H9 (cell line): ENCODE results near the gene TXNDC11. TPM values are rescaled to one million over a fixed set of nuclear protein-coding genes. Genes with fewer than 3 reads are reported as not detected.

ENCODE experiments used
- DNase-seq: peaks from one replicate; pipeline ENCODE4 v3.0.0-alpha.2; 2017
- H2AFZ ChIP-seq: one replicate; pipeline ENCODE4 v1.6.1; 2013; ENCODE audit warnings: mild to moderate bottlenecking, low read length, control low read depth, moderate library complexity
- H2AK5ac ChIP-seq: 2 replicates; pipeline ENCODE4 v1.6.1; 2013; ENCODE audit warnings: low read length, control low read depth, mixed read lengths; ENCODE audit not compliant: insufficient read length
- H2BK120ac ChIP-seq: one replicate; pipeline ENCODE4 v1.6.1; 2013; ENCODE audit warnings: low read depth, mild to moderate bottlenecking, low read length, control low read depth, inconsistent platforms; ENCODE audit not compliant: poor library complexity, severe bottlenecking
- H2BK12ac ChIP-seq: 2 replicates; pipeline ENCODE4 v1.6.1; 2013; ENCODE audit warnings: low read length, control low read depth, mixed read lengths, low read depth; ENCODE audit not compliant: insufficient read length
- H2BK15ac ChIP-seq: 2 replicates; pipeline ENCODE4 v1.6.1; 2013; ENCODE audit warnings: low read depth, low read length, control low read depth
- H2BK20ac ChIP-seq: one replicate; pipeline ENCODE4 v1.6.1; 2013; ENCODE audit warnings: low read depth, mild to moderate bottlenecking, low read length, control low read depth, inconsistent platforms; ENCODE audit not compliant: poor library complexity, severe bottlenecking
- H2BK5ac ChIP-seq: 2 replicates; pipeline ENCODE4 v1.6.1; 2013; ENCODE audit warnings: low read length, control low read depth, mixed read lengths; ENCODE audit not compliant: insufficient read length
- H3K14ac ChIP-seq: 2 replicates; pipeline ENCODE4 v1.6.1; 2013; ENCODE audit warnings: low read length, control low read depth; ENCODE audit not compliant: insufficient read depth
- H3K18ac ChIP-seq: 2 replicates; pipeline ENCODE4 v1.6.1; 2013; ENCODE audit warnings: low read depth, mild to moderate bottlenecking, mixed read lengths, low read length, control low read depth; ENCODE audit not compliant: insufficient read length
- H3K23ac ChIP-seq: 2 replicates; pipeline ENCODE4 v1.6.1; 2013; ENCODE audit warnings: low read length, control low read depth, mixed read lengths, low read depth; ENCODE audit not compliant: insufficient read length
- H3K23me2 ChIP-seq: 2 replicates; pipeline ENCODE4 v1.6.1; 2013; ENCODE audit warnings: low read depth, mild to moderate bottlenecking, mixed read lengths, low read length, control low read depth; ENCODE audit not compliant: insufficient read length, poor library complexity, severe bottlenecking
- H3K27ac ChIP-seq: 2 replicates; pipeline ENCODE4 v1.5.1; 2013; ENCODE audit warnings: low read length, control low read depth, mixed read lengths, low read depth; ENCODE audit not compliant: insufficient read length
- H3K27me3 ChIP-seq: 2 replicates; pipeline ENCODE4 v1.6.1; 2013; ENCODE audit warnings: low read length, control low read depth, inconsistent platforms; ENCODE audit not compliant: insufficient read depth
- H3K4ac ChIP-seq: 2 replicates; pipeline ENCODE4 v1.6.1; 2013; ENCODE audit warnings: low read depth, mild to moderate bottlenecking, control low read depth, inconsistent platforms, low read length, moderate library complexity
- H3K4me1 ChIP-seq: 2 replicates; pipeline ENCODE4 v1.6.1; 2013; ENCODE audit warnings: low read length, control low read depth, inconsistent platforms; ENCODE audit not compliant: insufficient read depth
- H3K4me2 ChIP-seq: 2 replicates; pipeline ENCODE4 v1.6.1; 2013; ENCODE audit warnings: low read length, control low read depth, mixed read lengths; ENCODE audit not compliant: insufficient read length, insufficient read depth
- H3K56ac ChIP-seq: 2 replicates; pipeline ENCODE4 v1.6.1; 2013; ENCODE audit warnings: low read depth, mild to moderate bottlenecking, mixed read lengths, low read length, control low read depth; ENCODE audit not compliant: insufficient read length
- H3K79me1 ChIP-seq: 2 replicates; pipeline ENCODE4 v1.6.1; 2013; ENCODE audit warnings: low read depth, mild to moderate bottlenecking, moderate library complexity, low read length, control low read depth, inconsistent platforms; ENCODE audit not compliant: insufficient read depth, poor library complexity, severe bottlenecking
- H3K79me2 ChIP-seq: 2 replicates; pipeline ENCODE4 v1.6.1; 2013; ENCODE audit warnings: low read length, control low read depth, inconsistent platforms; ENCODE audit not compliant: insufficient read depth
- H3K9ac ChIP-seq: 2 replicates; pipeline ENCODE4 v1.6.1; 2013; ENCODE audit warnings: low read length, control low read depth, mixed read lengths; ENCODE audit not compliant: insufficient read length; ENCODE audit errors: extremely low read depth
- H3K9me3 ChIP-seq: one replicate; pipeline ENCODE4 v1.6.1; 2013; ENCODE audit warnings: low read depth, low read length, inconsistent platforms; ENCODE audit not compliant: control insufficient read depth
- H3T11ph ChIP-seq: one replicate; pipeline ENCODE4 v1.6.1; 2013; ENCODE audit warnings: mild to moderate bottlenecking, low read length, control low read depth, inconsistent platforms
- H4K20me1 ChIP-seq: one replicate; pipeline ENCODE4 v1.6.1; 2013; ENCODE audit not compliant: control insufficient read depth, insufficient read length, insufficient read depth
- H4K5ac ChIP-seq: 2 replicates; pipeline ENCODE4 v1.6.1; 2013; ENCODE audit warnings: low read depth, mild to moderate bottlenecking, mixed read lengths, low read length, control low read depth; ENCODE audit not compliant: insufficient read length
- H4K8ac ChIP-seq: replicated peaks from 2 replicates; pipeline ENCODE4 v1.6.1; 2013; ENCODE audit warnings: low read length, control low read depth, mixed read lengths, low read depth; ENCODE audit not compliant: insufficient read length
- H4K91ac ChIP-seq: 2 replicates; pipeline ENCODE4 v1.6.1; 2013; ENCODE audit warnings: low read depth, mild to moderate bottlenecking, moderate library complexity, mixed read lengths, low read length, control low read depth; ENCODE audit not compliant: insufficient read length
- H3K27ac Mint-ChIP-seq, 3 experiments: 2 replicates in 2 of 3; 3 replicates in 1 of 3; pipeline ENCODE4 v1.8.0; 2020 to 2021; ENCODE audit warnings: mixed read lengths in 3 of 3, mild to moderate bottlenecking in 1 of 3, moderate library complexity in 1 of 3
- H3K27me3 Mint-ChIP-seq: 2 replicates; pipeline ENCODE4 v1.8.0; 2021; ENCODE audit warnings: low read depth, mild to moderate bottlenecking, moderate library complexity, mixed read lengths
- H3K36me3 Mint-ChIP-seq, 3 experiments: 2 replicates in 2 of 3; 3 replicates in 1 of 3; pipeline ENCODE4 v1.8.0; 2020 to 2021; ENCODE audit warnings: low read depth in 3 of 3, mixed read lengths in 3 of 3; ENCODE audit not compliant: insufficient read depth in 1 of 3
- H3K4me1 Mint-ChIP-seq, 2 experiments: 2 replicates each; pipeline ENCODE4 v1.8.0; 2020; ENCODE audit warnings: mixed read lengths in 2 of 2
- H3K4me3 Mint-ChIP-seq, 2 experiments: 2 replicates in 1 of 2; 3 replicates in 1 of 2; pipeline ENCODE4 v1.8.0; 2020 to 2021; ENCODE audit warnings: mild to moderate bottlenecking in 2 of 2, mixed read lengths in 2 of 2, moderate library complexity in 1 of 2
- H3K9me3 Mint-ChIP-seq, 2 experiments: 2 replicates in 1 of 2; 3 replicates in 1 of 2; pipeline ENCODE4 v1.8.0; 2020; ENCODE audit warnings: mild to moderate bottlenecking in 2 of 2, mixed read lengths in 2 of 2, moderate library complexity in 1 of 2
- WGBS: extraction: QIAGEN DNeasy Blood & Tissue Kit; methylation state at CpG from one replicate; pipeline ENCODE4 v1.1.7; 2013; ENCODE audit warnings: missing lambda C conversion rate, low lambda C conversion rate, mixed read lengths; ENCODE audit not compliant: insufficient read length; ENCODE audit errors: extremely low coverage; 5-methylcytosine and 5-hydroxymethylcytosine counted together
- total RNA-seq: library from RNA; stranded (reverse); gene quantifications from 2 replicates; pipeline ENCODE4 v1.2.1, GENCODE V29; 2021
- TF ChIP-seq, protein P1 (sequence below): fragments of 200-600 bp; sonication (generic); conservative IDR thresholded peaks from 3 replicates; pipeline ENCODE4 v1.8.0; 2021; ENCODE audit warnings: antibody characterized with exemption, mild to moderate bottlenecking

Gene TXNDC11
- total RNA-seq, 1 experiment from 2014 or later = 12.2 TPM

DNA sequence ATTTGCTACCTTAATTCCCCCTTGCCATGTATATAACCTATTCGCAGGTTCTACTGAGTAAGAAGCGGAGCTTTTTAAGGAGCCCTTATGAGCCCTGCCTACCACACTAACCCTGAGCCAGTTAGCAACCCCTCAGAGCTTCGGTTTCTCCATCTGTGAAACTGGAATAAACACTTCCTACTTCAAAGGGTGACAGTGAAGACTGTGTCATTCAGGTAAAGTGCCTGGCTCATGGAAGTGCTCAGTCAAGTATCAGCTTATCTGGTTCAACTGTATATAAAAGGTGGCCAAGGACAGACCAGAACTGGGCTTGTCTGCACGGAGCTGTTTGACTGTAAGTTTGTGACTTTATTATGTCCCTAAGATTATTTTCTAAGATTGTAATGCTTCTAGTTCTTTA is 31.0 kb downstream of the TXNDC11 start:
- Histone ChIP-seq H3K18ac (no peak overlapping the region), H2BK20ac (no peak overlapping the region), H3K23ac (no peak overlapping the region), H2AK5ac (no peak overlapping the region), H3K14ac (no peak overlapping the region), H3K4me1 (no peaks in the 10 kb centered on the region), H4K20me1 (no peaks in the 10 kb centered on the region), H3K27me3 (no peaks in the 10 kb centered on the region), H4K91ac (no peak overlapping the region), H3K4me2 (no peak overlapping the region), H2BK5ac (no peak overlapping the region), H2AFZ (no peak overlapping the region), H3K79me1 (no peaks in the 10 kb centered on the region), H4K8ac (no peak overlapping the region), H3K9ac (no peak overlapping the region), H4K5ac (no peak overlapping the region), H3K23me2 (no peaks in the 10 kb centered on the region), H3K56ac (no peak overlapping the region), H3T11ph (no peak overlapping the region), H2BK12ac (no peak overlapping the region), H3K4ac (no peak overlapping the region), H3K9me3 (no peaks in the 10 kb centered on the region), H3K27ac (no peak overlapping the region), H3K79me2 (no peaks in the 10 kb centered on the region), H2BK120ac (no peak overlapping the region), H2BK15ac (no peak overlapping the region)
- Mint-ChIP-seq H3K9me3 (no peaks in the 10 kb centered on the region), H3K36me3 (peaks cover 0 to 19% (median 9%) of the 10 kb centered on the region in 3 experiments; a peak in 5 of 7 replicates), H3K27me3 (no peaks in the 10 kb centered on the region), H3K4me3 (no peak overlapping the region), H3K27ac (peak overlapping the region in 1 of 3 experiments; percentile 57; a peak in 1 of 7 replicates), H3K4me1 (no peaks in the 10 kb centered on the region)
- TF ChIP-seq, protein P1, sequence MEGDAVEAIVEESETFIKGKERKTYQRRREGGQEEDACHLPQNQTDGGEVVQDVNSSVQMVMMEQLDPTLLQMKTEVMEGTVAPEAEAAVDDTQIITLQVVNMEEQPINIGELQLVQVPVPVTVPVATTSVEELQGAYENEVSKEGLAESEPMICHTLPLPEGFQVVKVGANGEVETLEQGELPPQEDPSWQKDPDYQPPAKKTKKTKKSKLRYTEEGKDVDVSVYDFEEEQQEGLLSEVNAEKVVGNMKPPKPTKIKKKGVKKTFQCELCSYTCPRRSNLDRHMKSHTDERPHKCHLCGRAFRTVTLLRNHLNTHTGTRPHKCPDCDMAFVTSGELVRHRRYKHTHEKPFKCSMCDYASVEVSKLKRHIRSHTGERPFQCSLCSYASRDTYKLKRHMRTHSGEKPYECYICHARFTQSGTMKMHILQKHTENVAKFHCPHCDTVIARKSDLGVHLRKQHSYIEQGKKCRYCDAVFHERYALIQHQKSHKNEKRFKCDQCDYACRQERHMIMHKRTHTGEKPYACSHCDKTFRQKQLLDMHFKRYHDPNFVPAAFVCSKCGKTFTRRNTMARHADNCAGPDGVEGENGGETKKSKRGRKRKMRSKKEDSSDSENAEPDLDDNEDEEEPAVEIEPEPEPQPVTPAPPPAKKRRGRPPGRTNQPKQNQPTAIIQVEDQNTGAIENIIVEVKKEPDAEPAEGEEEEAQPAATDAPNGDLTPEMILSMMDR = no peak
- DNase-seq = no peak
- WGBS = no CpG with 5 or more reads among the region's 4 CpGs
